ENCODE measurements around the gene DBN1. TPM values are rescaled to one million over a fixed set of nuclear protein-coding genes. Genes with fewer than 3 reads are reported as not detected.

The DBN1 gene
- total and polyA plus RNA-seq, 2 donors (not counting 3 experiments of a cell fraction or from before 2014, with no cell fraction given), result 198 to 336 TPM

DNA sequence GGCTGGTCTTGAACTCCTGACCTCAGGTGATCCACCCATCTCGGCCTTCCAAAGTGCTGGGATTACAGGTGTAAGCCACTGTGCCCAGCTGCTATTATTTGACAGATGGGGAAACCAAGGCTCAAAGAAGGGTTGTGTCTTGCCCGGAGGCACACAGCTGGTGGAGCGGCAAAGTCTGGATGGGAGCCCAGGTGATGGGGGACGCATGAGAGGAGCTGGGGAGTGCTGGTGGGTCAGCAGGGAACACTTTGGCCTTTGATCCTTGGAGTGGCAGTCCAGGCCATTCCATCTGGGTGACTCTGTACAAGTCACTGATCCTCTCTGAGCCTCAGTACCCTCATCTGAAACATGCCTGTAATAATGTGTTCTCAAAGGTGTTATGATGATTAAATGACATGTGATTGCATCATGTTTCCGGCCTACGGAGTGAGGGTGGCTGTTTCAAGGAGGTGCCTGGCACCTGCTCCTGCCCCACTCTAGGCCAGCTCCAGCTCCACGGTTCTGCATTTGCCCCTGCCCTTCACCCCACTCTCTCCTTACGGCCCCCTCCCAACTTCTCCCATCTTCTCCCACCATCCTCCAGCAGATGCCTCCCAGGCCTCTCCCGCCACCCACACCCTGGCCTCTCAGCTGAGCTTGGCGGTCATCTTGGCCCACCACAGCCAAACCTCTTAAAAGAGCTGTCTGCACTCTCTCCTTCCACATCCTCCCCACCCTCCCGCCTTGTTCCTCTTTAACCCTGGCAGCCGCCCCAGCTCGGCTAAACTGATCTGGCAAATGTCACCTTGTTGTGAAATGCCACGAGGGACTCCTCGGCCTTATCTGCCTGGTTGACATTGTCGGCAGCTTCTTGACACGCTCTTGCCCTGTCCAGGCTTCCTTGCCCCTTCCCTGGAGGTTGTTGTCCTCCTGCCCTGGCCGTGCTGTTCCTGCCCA is 5.5 kb upstream of the DBN1 start:
- peak; percentile 70 for FAIRE-seq
- Histone ChIP-seq H3K27me3 (ENCODE audit: control insufficient read depth in 2 of 2, insufficient read depth in 2 of 2, low read length in 2 of 2) (no peaks in the 10 kb centered on the region), H3K79me2 (ENCODE audit: control insufficient read depth, insufficient read depth, low read length) (no peaks in the 10 kb centered on the region), H3K9me1 (replicated peaks; ENCODE audit: control insufficient read depth, extremely low read depth, insufficient read depth, low read length) (no peaks in the 10 kb centered on the region), H3K9me3 (replicated peaks; ENCODE audit: control insufficient read depth, insufficient read depth, low read length) (no peaks in the 10 kb centered on the region), H3K4me3 (replicated peaks in 1 of 3; ENCODE audit: insufficient read depth in 1 of 3, low read depth in 1 of 3, low read length in 3 of 3) (no peak overlapping the region), H4K20me1 (replicated peaks; ENCODE audit: control insufficient read depth, extremely low read depth, insufficient read depth, low read length) (no peaks in the 10 kb centered on the region), H2AFZ (ENCODE audit: low read depth, low read length) (no peak overlapping the region), H3K4me2 (ENCODE audit: insufficient read depth, low read length) (no peak overlapping the region), H3K27ac (ENCODE audit: insufficient read depth, low read depth, low read length) (no peak overlapping the region), H3K4me1 (ENCODE audit: control insufficient read depth, extremely low read depth, insufficient read depth, low read length) (no peaks in the 10 kb centered on the region), H3K36me3 (ENCODE audit: control insufficient read depth in 2 of 2, extremely low read depth in 1 of 2, insufficient read depth in 2 of 2, low read length in 2 of 2) (peaks cover 0 to 13% of the 10 kb centered on the region in 2 experiments), H3K9ac (replicated peaks; ENCODE audit: extremely low read depth, insufficient read depth, low read length) (no peak overlapping the region)
- dilution Hi-C loops (cut with MboI; ENCODE audit: extremely low pct_ligation_motif_present, low sequenced_read_pairs) (no loop called here), intact Hi-C loops (cut with micrococcal nuclease) (loop anchor here (10.0 kb wide), 1 partner anchor 1034 kb away; the partner anchor contains the start of gene FAF2)
- TF ChIP-seq POLR2A (IDR thresholded peaks at IDR 0.05; ENCODE audit: low read depth, low read length) (peak; percentile 52), FOS (IDR thresholded peaks at IDR 0.05; ENCODE audit: borderline replicate concordance, insufficient read depth, low read length) (no peak), MYC (IDR thresholded peaks at IDR 0.05; ENCODE audit: low read depth, low read length) (no peak), POLR2AphosphoS5 (IDR thresholded peaks at IDR 0.05; ENCODE audit: insufficient read depth, low read depth, low read length) (no peak)
- TF ChIP-seq, protein P1, sequence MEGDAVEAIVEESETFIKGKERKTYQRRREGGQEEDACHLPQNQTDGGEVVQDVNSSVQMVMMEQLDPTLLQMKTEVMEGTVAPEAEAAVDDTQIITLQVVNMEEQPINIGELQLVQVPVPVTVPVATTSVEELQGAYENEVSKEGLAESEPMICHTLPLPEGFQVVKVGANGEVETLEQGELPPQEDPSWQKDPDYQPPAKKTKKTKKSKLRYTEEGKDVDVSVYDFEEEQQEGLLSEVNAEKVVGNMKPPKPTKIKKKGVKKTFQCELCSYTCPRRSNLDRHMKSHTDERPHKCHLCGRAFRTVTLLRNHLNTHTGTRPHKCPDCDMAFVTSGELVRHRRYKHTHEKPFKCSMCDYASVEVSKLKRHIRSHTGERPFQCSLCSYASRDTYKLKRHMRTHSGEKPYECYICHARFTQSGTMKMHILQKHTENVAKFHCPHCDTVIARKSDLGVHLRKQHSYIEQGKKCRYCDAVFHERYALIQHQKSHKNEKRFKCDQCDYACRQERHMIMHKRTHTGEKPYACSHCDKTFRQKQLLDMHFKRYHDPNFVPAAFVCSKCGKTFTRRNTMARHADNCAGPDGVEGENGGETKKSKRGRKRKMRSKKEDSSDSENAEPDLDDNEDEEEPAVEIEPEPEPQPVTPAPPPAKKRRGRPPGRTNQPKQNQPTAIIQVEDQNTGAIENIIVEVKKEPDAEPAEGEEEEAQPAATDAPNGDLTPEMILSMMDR (IDR thresholded peaks at IDR 0.05; ENCODE audit: extremely low read depth in 1 of 2, insufficient read depth in 1 of 2, low read depth in 1 of 2, low read length in 2 of 2), result no peak
- ChIA-PET POLR2A (interaction anchor here (0.9 to 1.3 kb wide), 3 partner anchors 9 to 16 kb away, joined by 3 to 5 read pairs (median 5); no protein-coding TSS in a partner anchor), CTCF (interaction anchor here (1.2 to 3.3 kb wide), 5 partner anchors 12 to 75 kb away, joined by 3 to 17 read pairs (median 4); no protein-coding TSS in a partner anchor)
- no TSS peak for BruUV-seq (replicated peaks)
- DNase-seq (ENCODE audit: low read depth, low spot score), result no peak
